NCI-H146 treated with DMSO at 0.1 percent for 48 hours (cell line): Measurements from ENCODE around the gene ACP2.

ENCODE experiments used
- DNase-seq: peaks from one replicate; lab custom pipeline; 2025; ENCODE audit not compliant: unreplicated experiment; lab: John Stamatoyannopoulos, UW

The ACP2 gene

GRCh38 chr11:47269002-47269828, 20.6 kb upstream of the ACP2 start:
- peak; percentile 88 for DNase-seq

GRCh38 chr11:47268448-47269001, 19.9 kb upstream of the ACP2 start:
- DNase-seq: peak; percentile 37

- DNase-seq: no peak
Measured at GRCh38 chr11:47267876-47268275, 19.3 kb upstream of the ACP2 start.

GRCh38 chr11:47264521-47264920, 15.9 kb upstream of the ACP2 start:
- DNase-seq: no peak

- no peak for DNase-seq
Measured at GRCh38 chr11:47264119-47264518, 15.5 kb upstream of the ACP2 start.

GRCh38 chr11:47261291-47261800, 12.7 kb upstream of the ACP2 start:
- no peak for DNase-seq

GRCh38 chr11:47260366-47260765, 11.8 kb upstream of the ACP2 start:
- DNase-seq: no peak

GRCh38 chr11:47259232-47259977, 10.8 kb upstream of the ACP2 start:
- DNase-seq: no peak

GRCh38 chr11:47258317-47258902, 9.8 kb upstream of the ACP2 start:
- DNase-seq: no peak

GRCh38 chr11:47257517-47258316, 9.1 kb upstream of the ACP2 start, which contains the start of gene NR1H3:
Gene NR1H3, plus strand, starts transcription at chr11:47257996. Its CDS starts 1,221 bp downstream, at chr11:47259217.
- peak; percentile 4 for DNase-seq

- no peak for DNase-seq
Measured at GRCh38 chr11:47257177-47257516, 8.5 kb upstream of the ACP2 start.

GRCh38 chr11:47256374-47256773, 7.8 kb upstream of the ACP2 start:
- DNase-seq: no peak

GRCh38 chr11:47254386-47254785, 5.8 kb upstream of the ACP2 start:
- DNase-seq: no peak

GRCh38 chr11:47253660-47254059, 5.0 kb upstream of the ACP2 start:
- no peak for DNase-seq

GRCh38 chr11:47251751-47252150, 3.1 kb upstream of the ACP2 start:
- no peak for DNase-seq

GRCh38 chr11:47249378-47249715, 733 bp upstream of the ACP2 start:
- no peak for DNase-seq

GRCh38 chr11:47248304-47248663, 330 bp downstream of the ACP2 start:
- DNase-seq: no peak

- DNase-seq: no peak
Measured at GRCh38 chr11:47247502-47247901, 1.1 kb downstream of the ACP2 start.

GRCh38 chr11:47245611-47246357, 2.8 kb downstream of the ACP2 start:
- DNase-seq: no peak
